Spleen (tissue), 7 donors: Measurements from ENCODE around the gene SLC7A9.

Experiments used
- CTCF ChIP-seq, 11 experiments: fragments of 200-600 bp in 7 of 11; fragments of 450-650 bp in 4 of 11; sonication (generic) in 4 of 11; IDR thresholded peaks in 8 of 11; conservative IDR thresholded peaks in 3 of 11; 1 replicate in 7 of 11; 2 replicates in 4 of 11; pipeline versions ENCODE4 v1.4.0 to v1.8.0; 2016 to 2021; ENCODE audit warnings: antibody characterized with exemption in 11 of 11, inconsistent platforms in 4 of 11, mild to moderate bottlenecking in 1 of 11
- POLR2A ChIP-seq, 3 donors: fragments of 450-650 bp; IDR thresholded peaks; one replicate each; pipeline ENCODE4 v1.5.1; 2017; ENCODE audit warnings: antibody characterized with exemption in 3 of 3, mild to moderate bottlenecking in 1 of 3
- POLR2AphosphoS5 ChIP-seq, 3 donors: sonication (generic); formaldehyde crosslinking; IDR thresholded peaks; one replicate each; pipeline ENCODE4 v1.5.1; 2017; ENCODE audit warnings: antibody characterized with exemption in 3 of 3
- donor health status: DM: no; HTN: no; CAD: no; lungs with moderate emphysema.
- donor health status: DM: no; HTN: no; CAD: no.
- donor health status: DM: no; HTN: no; CAD: no.

- TF ChIP-seq CTCF (IDR thresholded peaks at IDR 0.05 in 8 of 11, conservative IDR thresholded peaks at IDR 0.05 in 3 of 11) (no peak), POLR2A (IDR thresholded peaks at IDR 0.05) (no peak), POLR2AphosphoS5 (IDR thresholded peaks at IDR 0.05) (no peak)
These were observed 51.7 kb downstream of the SLC7A9 start for GRCh38 chr19:32817569-32818476.
